GM21360 (cell line): Measurements from ENCODE around the gene DPY19L3.
"Not testable (repeated sequence)": the region's sequence is repeated elsewhere in the genome, so short reads cannot be mapped to it uniquely, and the experiment has no call there.

ENCODE experiments used
- ATAC-seq: cut with Tn5 transposase; IDR thresholded peaks from one replicate; pipeline ENCODE4 v1.9.1; 2021; ENCODE audit warnings: mild to moderate bottlenecking, moderate library complexity; ENCODE audit not compliant: unreplicated experiment

DPY19L3 gene

GRCh38 chr19:32405431-32406160 lies at the start of gene DPY19L3:
TSS of gene DPY19L3 (plus strand) at chr19:32405770. CDS start at chr19:32408254, 2,484 bp downstream.
- ATAC-seq = peak; percentile 91

DNA sequence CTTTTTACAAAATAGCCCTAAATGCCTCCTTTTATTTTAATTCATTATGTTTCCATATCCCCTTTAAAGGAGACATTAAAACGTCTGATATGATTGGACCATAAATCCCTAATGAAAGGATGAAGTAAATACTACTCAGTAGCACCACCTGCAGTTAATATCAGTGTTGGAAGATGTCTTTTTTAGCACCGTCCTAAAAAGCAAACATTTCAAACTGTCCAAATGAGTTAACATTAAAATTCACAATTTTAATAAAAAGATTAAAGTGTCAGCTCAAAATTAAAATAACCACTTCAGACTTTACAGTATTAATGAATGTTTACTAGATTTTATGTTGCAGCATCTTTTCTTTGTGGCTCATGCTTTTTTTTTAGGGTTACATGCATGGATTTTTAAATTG lies 47.9 kb upstream of the DPY19L3 start:
- ATAC-seq = no peak

- ATAC-seq = no peak
These were observed 47.2 kb upstream of the DPY19L3 start for GRCh38 chr19:32358321-32358720.

- ATAC-seq = no peak
These were observed 46.0 kb upstream of the DPY19L3 start for GRCh38 chr19:32359581-32359980.

DNA sequence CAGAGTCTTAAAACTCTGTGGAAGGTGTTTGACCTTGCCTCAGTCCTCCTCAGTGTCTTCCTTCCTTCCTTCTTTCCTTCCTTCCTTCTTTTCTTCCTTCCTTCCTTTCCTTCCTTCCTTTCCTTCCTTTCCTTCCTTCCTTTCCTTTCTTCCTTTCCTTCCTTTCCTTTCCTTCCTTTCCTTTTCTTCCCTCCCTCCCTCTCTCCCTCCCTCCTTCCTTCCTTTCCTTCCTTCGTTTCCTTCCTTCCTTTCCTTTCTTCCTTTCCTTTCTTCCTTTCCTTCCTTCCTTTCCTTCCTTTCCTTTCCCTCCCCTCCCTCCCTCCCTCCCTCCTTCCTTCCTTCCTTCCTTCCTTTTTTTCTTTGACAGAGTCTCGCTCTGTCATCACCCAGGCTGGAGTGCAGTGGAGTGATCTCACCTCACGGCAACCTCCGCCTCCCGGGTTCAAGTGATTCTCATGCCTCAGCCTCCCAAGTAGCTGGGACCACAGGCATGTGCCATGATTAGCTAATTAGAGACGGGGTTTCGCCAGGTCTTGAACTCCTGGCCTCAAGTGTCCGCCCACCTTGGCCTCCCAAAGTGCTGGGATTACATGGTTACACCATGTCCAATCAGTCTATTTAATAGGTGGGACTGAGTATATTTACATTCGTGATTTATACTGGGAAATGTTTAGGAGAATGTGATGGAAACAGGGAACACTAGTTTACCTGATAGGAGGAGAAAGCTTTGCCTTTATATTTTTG lies 43.8 kb upstream of the DPY19L3 start:
- ATAC-seq = no peak

GRCh38 chr19:32362318-32362691 lies 43.3 kb upstream of the DPY19L3 start:
- no peak for ATAC-seq

GRCh38 chr19:32363175-32363574 lies 42.4 kb upstream of the DPY19L3 start:
- no peak for ATAC-seq

GRCh38 chr19:32363632-32364031 lies 41.9 kb upstream of the DPY19L3 start:
- no peak for ATAC-seq

- ATAC-seq = no peak
These were observed 41.5 kb upstream of the DPY19L3 start for GRCh38 chr19:32364040-32364439.

DNA sequence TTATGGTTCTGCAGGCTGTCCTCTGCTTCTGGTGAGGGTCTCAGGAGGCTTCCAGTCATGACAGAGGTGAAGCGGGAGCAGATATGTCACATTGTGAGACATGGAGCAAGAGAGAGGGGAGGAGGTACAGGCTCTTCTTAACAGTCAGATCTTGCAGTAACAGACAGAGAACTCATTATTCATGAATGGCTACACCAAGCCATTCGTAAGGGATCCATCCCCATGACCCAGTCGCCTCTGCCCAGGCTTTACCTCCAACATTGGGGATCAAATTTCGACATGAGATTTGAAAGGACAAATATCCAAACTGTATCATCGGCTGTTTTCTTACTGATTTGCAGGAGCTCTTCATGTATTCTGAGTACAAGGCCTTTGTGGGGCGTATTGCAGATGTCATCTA lies 38.5 kb upstream of the DPY19L3 start:
- ATAC-seq = no peak

DNA sequence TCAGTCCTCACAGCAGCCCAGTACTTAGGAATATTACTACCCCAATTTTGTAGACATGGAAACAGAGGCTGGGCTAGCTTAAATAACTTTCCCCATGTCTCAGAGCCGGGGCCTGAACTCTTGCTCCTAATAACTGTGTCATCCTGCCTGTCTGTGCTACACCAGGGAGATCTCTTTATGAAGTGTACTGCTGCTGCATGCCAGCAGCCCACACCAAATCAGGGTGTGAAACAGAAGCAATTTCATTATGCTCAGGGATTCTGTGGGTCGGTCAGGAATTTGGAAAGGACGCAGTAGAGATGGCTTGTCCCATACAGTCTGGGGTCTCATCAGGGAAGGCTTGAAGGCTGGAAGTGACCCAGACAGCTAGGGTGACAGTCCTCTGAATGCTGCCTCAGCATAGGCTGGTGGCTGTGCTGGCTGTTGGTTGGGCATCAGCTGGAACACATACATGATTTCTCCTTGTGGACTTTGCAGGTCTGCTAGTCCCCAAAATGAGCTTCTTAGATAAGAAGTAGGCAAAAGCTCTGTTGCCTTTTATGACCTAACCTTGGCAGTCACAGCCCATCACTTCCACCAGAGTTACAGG lies 37.5 kb upstream of the DPY19L3 start:
- no peak for ATAC-seq

DNA sequence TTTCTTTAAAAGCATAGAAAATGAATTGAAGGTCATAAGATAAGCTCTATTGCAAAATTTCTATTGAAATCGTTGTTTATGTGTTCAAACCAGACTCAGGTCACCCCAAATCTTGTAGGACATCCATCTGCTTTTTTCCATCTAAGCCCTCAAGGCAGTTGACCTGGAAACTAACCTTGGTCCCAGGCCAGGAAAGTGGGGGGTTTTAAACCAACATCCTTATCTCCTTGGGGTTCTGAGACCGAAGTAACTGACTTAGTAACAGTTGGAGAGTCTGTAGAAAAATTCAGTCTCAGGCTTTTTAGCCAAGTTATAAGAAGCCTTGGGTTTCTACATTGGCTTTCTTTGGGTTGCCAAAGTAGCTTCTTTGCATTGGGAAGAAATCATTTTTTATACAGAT lies 36.8 kb upstream of the DPY19L3 start:
- ATAC-seq = no peak

DNA sequence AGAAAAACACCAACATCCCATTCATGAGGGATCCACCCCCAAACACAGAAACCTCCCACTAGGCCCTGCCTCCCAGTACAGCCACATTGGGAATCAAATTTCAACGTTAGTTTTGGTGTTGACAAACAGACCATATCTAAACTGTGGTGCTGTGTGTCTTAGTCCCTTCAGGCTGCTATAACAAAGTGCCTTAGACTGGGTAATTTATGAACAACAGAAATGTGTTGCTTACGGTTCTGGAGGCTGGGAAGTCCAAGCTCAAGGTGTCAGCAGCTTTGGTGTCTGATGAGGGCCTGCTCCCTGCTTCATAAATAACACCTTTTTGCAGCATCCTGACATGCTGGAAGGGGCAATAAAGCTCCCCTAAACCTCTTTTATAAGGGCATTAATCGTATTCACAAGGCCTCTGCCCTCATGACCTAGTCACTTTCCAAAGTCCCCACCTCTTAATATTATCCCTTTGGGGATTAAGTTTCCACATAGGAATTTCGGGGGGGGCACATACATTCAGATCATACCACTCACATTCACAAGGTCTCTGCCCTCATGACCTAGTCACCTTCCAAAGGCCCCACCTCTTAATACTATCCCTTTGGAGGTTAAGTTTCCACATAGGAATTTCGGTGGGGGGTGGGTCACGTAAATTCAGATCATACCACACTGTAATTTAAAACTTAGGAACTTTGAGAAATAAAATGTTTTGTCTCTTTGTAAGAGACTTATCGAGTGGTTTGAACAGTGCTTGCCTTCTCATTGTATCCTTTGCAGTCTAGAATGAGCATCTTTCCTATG lies 32.6 kb upstream of the DPY19L3 start:
- no peak for ATAC-seq

DNA sequence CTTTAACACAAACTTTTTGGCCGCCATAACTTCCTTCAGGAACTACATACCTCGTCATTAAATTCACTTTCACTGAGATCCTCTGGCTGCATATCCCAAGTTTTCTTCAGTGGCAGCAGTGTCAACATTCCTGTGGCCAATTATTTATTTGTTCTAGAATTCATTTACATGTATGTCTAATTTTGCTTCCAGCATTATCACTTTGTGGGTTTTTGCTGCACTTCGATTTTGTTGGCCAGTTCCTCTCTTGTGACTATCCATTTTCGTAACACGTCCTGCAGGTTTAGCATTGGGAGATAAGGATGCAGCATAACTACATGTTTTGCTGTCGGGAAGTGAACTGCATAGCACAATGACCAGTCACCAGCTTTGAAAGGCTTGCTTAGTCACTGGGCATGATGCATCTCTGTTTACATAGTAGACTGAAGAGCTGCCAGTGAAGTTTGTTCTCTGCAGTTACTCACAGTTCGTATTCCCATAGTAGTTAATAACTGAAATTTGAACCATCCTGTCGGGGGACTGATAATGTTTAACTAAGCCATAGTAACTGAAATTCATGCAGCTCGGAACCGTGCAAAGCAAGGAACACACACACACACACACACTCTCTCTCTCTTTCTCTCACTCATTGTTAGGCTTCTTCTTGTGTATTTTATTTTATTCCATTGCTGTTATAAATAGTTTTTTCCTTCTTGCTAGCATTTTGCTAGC lies 31.8 kb upstream of the DPY19L3 start:
- ATAC-seq = no peak

- ATAC-seq = not testable (repeated sequence)
These were observed 31.2 kb upstream of the DPY19L3 start for GRCh38 chr19:32374362-32374761.

DNA sequence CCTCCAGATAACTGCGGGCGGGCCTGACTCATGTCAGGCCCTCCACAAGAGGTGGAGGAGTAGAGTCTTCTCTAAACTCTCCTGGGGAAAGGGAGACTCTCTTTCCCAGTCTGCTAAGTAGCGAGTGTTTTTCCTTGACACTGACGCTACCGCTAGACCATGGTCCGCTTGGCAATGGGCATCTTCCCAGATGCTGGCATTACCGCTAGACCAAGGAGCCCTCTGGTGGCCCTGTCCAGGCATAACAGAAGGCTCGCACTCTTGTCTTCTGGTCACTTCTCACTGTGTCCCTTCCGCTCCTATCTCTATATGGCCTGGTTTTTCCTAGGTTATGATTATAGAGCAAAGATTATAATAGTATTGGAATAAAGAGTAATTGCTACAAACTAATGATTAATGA lies 28.5 kb upstream of the DPY19L3 start:
- not testable (repeated sequence) for ATAC-seq

DNA sequence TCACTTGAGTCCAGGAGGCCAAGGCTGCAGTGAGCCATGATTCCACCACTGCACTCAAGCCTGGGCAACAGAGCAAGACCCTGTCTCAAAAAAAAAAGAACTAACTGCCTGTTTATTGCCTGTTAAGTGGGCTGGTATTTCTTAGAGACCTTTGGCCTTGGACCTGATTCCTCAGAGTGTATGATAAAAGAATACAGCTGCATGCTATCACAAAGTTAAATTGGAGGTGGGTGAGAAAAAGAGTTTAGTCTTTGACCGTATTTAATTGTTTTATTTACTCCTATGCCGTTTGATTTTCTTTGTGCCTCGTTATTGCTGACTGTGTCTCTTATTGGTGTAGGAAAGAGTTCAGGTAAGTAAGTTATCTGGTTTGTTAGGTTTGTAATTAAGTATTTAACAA lies 25.3 kb upstream of the DPY19L3 start:
- no peak for ATAC-seq

DNA sequence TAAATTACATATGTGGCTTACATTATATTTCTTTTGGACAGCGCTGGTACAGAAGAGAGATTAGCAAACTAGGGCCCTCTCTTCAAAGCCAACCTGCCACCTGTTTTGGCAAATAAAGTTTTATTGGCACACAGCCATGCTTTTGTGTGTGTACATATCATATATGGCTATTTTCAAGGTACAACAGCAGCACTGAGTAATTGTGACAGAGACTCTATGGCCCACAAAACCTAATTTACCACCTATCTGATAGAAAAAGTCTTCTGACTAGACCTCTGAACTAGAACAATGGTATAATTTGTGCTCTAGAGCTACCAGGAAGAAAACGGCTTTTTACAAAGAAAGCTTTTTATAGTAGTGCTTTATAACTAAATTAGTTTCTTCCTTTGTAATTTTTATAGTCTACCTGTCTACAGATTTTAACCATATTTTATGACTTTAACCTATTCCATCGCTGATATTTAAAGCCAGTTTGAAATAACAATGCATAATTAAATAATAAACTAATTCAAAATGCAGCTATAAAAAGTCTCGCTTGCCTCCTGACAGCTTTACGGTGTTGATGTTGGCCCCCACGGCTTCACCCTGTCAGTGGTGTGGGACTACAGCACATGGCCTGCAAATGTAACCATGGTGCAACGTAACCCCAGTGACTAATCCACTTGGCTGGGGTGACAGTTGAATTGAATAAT lies 17.7 kb upstream of the DPY19L3 start:
- no peak for ATAC-seq

DNA sequence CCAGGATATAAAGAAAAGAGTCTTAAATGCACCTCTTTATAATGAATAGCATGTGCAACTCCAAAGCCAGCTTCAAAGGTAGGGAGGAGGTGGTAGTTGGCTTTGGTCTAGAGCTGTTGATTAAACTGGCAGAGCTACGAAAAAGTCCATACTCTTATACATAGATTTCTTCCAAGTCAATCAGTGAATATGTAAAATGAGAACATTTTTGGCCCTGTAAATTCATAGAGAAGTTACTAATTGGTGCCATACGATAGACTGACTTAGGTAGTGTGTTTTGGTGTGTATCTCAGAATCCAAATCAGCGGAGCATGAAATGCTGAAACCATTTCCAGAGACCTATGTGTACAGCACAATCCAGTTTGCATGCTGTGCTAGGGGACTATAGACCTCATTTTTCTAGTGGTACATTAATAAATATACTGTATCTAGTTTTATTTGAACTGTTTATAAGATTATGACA lies 17.1 kb upstream of the DPY19L3 start:
- no peak for ATAC-seq

GRCh38 chr19:32392901-32393300 lies 12.7 kb upstream of the DPY19L3 start:
- no peak for ATAC-seq
